ENCODE measurements around the gene LRRC4C.

LRRC4C gene

DNA sequence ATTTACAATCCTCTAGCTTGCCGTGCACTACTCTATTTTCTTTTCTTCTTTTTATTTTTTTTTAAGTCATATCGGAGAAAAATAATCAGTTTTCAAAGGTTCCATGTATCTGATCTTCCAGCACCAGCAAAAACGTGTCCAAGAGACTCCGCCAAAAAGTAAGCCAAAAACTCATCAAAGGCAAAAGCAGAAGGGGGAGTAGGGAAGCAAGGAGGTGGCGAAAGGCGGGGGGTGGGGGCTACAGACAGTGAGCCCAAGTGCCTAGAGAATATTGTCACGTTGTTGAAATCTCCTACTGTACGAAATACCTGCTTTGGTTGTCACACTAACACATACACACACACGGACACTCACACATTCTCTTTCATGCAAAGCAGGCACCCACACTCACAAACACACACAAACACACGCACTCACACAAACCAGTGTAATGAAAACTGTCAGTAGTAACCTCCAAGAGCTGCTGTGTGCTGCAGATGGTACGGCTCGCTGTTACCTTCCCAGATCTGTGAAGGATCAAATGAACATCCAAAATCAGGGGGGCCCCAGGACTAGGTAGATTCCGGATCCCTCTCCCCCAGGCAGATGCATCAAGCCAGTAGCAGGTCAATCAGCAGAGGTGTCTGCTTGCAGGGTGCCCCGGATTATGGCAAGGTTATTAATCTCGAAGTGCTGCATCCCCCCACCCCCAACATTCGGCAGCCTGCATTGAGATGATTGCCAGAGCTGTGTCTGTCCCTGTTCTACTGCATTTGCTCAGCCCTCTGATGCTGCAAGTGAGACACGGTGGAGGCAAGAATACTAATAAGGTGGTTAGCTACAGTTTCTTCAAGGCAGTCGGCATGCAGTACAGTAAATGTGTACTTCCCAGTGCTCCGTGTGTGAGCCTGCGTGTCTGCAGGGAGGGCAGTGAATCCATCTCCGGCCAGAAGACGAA lies at the start of gene LRRC4C:
Gene LRRC4C, minus strand, starts transcription at position 188 of the 937 bp plus-strand sequence.
- Histone ChIP-seq H3K27ac (ENCODE audit: low read depth, low read length) (no peak within 1 kb of the TSS), H3K27me3 (ENCODE audit: control insufficient read depth, insufficient read depth, low read length) (peaks cover 6% of the 10 kb centered on the region), H3K36me3 (ENCODE audit: control insufficient read depth, insufficient read depth, low read length) (no peaks in the 10 kb centered on the region), H3K4me1 (ENCODE audit: control insufficient read depth, insufficient read depth, low read length) (no peaks in the 10 kb centered on the region), H3K9ac (ENCODE audit: low read length) (no peak within 1 kb of the TSS), H3K4me3 (ENCODE audit: low read length) (no peak within 1 kb of the TSS)

DNA sequence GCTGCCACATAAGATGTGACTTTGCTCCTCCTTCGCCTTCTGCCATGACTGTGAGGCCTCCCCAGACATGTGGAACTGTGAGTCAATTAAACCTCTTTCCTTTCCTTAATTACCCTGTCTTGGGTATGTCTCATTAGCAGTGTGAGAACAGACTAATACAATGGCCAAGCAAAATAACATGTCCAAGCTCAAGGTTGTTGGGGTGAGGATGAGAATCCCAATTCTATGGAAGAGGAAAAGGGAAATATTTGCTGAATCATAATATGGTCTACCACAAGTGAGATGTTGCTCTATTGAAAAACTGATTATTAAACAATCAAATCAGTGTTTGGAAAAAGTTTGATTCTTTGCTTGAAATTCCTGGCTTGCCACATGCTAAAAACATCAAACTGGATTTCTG lies 48.7 kb upstream of the LRRC4C start:
- H3K4me3 ChIP-seq (ENCODE audit: low read length): no peak overlapping the region
- no peaks in the 10 kb centered on the region for H3K4me1 ChIP-seq (ENCODE audit: control insufficient read depth, insufficient read depth, low read length)
- H3K27me3 ChIP-seq (ENCODE audit: control insufficient read depth, insufficient read depth, low read length): no peaks in the 10 kb centered on the region
- H3K36me3 ChIP-seq (ENCODE audit: control insufficient read depth, insufficient read depth, low read length): no peaks in the 10 kb centered on the region
- no peak overlapping the region for H3K27ac ChIP-seq (ENCODE audit: low read depth, low read length)
- H3K9ac ChIP-seq (ENCODE audit: low read length): no peak overlapping the region

DNA sequence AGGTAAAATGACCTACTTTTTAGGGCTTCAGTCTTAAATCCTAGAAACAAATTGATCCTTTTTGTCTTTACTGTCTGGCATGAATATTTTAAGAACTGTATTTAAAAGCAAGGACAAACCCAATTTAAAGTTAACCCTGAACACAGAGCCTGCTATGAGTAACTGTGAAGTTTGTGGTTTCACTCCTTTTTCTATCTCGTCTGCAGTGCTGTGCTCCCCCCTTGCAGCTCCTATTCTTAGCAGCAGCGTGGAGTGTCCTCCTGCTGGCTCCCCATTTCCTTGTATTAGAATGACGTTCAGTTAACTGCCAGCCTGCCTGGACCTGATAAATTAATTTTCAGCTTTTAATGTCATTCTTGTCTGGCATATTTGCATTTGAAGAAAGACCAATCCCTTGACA lies 40.0 kb upstream of the LRRC4C start:
- Histone ChIP-seq H3K9ac (ENCODE audit: low read length) (no peak overlapping the region), H3K4me1 (ENCODE audit: control insufficient read depth, insufficient read depth, low read length) (no peaks in the 10 kb centered on the region), H3K27ac (ENCODE audit: low read depth, low read length) (no peak overlapping the region), H3K36me3 (ENCODE audit: control insufficient read depth, insufficient read depth, low read length) (no peaks in the 10 kb centered on the region), H3K4me3 (ENCODE audit: low read length) (no peak overlapping the region), H3K27me3 (ENCODE audit: control insufficient read depth, insufficient read depth, low read length) (no peaks in the 10 kb centered on the region)

DNA sequence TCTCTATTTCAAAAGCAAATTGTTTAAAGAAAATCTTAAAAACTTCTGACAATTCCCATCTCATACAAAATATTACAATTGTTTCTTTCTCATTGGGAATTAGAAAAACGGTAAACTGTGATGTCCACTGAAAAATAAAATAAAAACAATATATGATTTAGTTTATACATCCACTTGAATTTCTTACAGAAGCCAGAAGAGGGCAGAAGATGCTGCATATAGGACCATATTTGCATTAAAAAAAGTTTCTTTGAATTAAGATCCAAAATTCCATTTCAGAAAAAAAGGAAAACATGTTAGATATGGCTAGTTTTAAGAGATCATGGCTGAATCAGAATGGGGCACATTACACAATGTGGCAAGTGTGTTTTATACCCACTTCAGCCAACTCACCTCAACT lies 39.3 kb upstream of the LRRC4C start:
- H3K9ac ChIP-seq (ENCODE audit: low read length): no peak overlapping the region
- H3K4me1 ChIP-seq (ENCODE audit: control insufficient read depth, insufficient read depth, low read length): no peaks in the 10 kb centered on the region
- no peaks in the 10 kb centered on the region for H3K27me3 ChIP-seq (ENCODE audit: control insufficient read depth, insufficient read depth, low read length)

DNA sequence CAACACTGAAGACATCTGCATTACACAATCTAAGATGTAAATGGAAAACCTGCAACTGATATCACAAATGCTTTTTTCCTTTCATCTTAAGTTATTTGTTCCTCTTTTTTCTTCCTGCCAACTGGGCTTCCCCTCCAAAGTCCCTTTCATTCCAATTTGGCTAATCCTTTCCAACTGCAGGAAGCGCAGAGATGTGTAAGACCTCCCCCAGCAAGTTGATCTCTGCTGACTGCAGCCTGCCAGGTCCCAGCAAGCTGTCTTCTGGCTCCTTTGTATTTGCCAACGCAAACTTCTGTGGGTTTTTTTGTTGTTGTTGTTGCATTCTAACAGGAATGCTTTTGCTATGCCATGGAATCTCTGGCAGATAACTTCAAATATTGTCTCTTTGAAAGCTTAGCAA lies 38.5 kb upstream of the LRRC4C start:
- Histone ChIP-seq H3K27ac (ENCODE audit: low read depth, low read length) (no peak overlapping the region), H3K9ac (ENCODE audit: low read length) (no peak overlapping the region), H3K27me3 (ENCODE audit: control insufficient read depth, insufficient read depth, low read length) (no peaks in the 10 kb centered on the region), H3K4me3 (ENCODE audit: low read length) (no peak overlapping the region), H3K4me1 (ENCODE audit: control insufficient read depth, insufficient read depth, low read length) (no peaks in the 10 kb centered on the region), H3K36me3 (ENCODE audit: control insufficient read depth, insufficient read depth, low read length) (no peaks in the 10 kb centered on the region)

More for the DNA sequence above, 39.3 kb upstream of the LRRC4C start:
- Histone ChIP-seq H3K27ac (ENCODE audit: low read depth, low read length) (no peak overlapping the region), H3K36me3 (ENCODE audit: control insufficient read depth, insufficient read depth, low read length) (no peaks in the 10 kb centered on the region), H3K4me3 (ENCODE audit: low read length) (no peak overlapping the region)

DNA sequence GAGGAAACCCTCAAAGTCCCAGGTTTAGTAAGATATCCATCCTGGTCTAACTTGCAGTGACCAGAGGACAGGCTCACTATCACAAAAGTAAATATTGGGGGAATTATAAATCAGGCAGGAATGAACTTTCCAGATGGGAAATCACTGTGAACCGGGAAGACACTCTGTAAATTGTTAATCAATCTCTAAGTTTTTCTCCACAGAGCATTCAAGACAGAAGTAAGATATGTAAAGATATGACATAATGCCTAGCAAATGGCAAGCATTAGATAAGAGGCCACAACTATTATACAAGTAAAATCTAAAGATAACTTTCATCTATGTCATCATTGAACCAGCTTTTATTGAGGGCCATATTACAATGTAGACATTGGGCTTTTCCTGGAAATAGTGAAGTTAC lies 35.3 kb upstream of the LRRC4C start:
- Histone ChIP-seq H3K4me1 (ENCODE audit: control insufficient read depth, insufficient read depth, low read length) (no peaks in the 10 kb centered on the region), H3K9ac (ENCODE audit: low read length) (no peak overlapping the region), H3K27me3 (ENCODE audit: control insufficient read depth, insufficient read depth, low read length) (no peaks in the 10 kb centered on the region), H3K36me3 (ENCODE audit: control insufficient read depth, insufficient read depth, low read length) (no peaks in the 10 kb centered on the region), H3K27ac (ENCODE audit: low read depth, low read length) (no peak overlapping the region), H3K4me3 (ENCODE audit: low read length) (no peak overlapping the region)

DNA sequence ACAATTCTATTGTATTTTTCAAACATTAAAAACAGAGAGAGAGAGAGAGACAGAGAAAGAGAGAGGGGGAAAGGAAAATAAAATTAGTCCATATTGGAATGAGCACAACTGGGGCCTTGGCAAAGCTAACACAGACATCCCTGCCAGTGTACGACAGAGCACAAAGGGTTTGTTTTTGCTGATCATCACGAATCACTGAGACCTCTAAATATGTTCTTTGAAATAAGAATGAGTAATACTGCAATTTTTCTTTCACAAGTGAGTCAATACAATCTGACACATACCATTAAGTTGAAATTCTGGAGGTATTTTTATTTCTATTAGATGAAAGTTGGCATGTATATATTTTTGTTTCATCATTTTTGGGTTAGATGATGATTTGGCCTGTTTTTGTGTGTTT lies 27.0 kb upstream of the LRRC4C start:
- H3K4me1 ChIP-seq (ENCODE audit: control insufficient read depth, insufficient read depth, low read length): no peaks in the 10 kb centered on the region
- H3K36me3 ChIP-seq (ENCODE audit: control insufficient read depth, insufficient read depth, low read length): no peaks in the 10 kb centered on the region
- no peaks in the 10 kb centered on the region for H3K27me3 ChIP-seq (ENCODE audit: control insufficient read depth, insufficient read depth, low read length)
- no peak overlapping the region for H3K27ac ChIP-seq (ENCODE audit: low read depth, low read length)
- H3K9ac ChIP-seq (ENCODE audit: low read length): no peak overlapping the region
- no peak overlapping the region for H3K4me3 ChIP-seq (ENCODE audit: low read length)

DNA sequence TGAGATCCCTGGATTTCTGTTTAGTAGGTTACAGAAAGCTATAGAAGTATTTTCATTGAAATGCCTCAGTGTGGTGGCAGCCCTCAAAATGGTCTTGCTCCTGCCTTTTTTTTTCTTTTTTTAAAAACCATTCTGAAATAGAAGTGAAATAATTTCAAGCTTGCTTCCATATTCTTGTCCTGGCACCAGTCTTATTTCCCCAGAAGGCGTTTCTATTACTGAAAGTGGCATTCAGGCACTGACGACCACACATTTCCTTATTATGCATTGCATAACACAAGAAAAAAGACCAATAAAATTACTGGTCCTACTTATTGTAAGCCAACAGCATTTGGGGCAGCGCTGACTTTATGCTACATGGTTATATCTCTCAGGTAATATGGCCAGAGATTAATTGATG lies 24.5 kb upstream of the LRRC4C start:
- Histone ChIP-seq H3K4me3 (ENCODE audit: low read length) (no peak overlapping the region), H3K4me1 (ENCODE audit: control insufficient read depth, insufficient read depth, low read length) (no peaks in the 10 kb centered on the region), H3K9ac (ENCODE audit: low read length) (no peak overlapping the region), H3K27me3 (ENCODE audit: control insufficient read depth, insufficient read depth, low read length) (no peaks in the 10 kb centered on the region), H3K36me3 (ENCODE audit: control insufficient read depth, insufficient read depth, low read length) (no peaks in the 10 kb centered on the region), H3K27ac (ENCODE audit: low read depth, low read length) (no peak overlapping the region)

DNA sequence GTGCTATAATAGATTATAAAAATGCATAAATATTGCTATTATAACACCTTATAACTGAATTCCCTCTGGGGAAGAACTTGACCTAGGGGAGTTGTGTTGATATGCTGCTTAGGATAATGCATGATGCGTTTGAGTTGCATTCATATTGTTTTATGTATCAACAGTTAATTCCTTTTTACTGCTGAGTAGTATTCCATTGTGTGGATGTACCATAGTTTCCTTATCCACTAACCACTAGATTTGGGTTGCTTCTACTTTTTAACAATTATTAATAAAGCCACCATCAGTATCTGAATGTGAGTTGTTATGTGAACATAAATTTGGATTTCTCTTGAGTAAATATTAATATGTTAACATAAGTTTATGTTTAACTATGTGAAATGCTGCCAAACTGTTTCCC lies 19.7 kb upstream of the LRRC4C start:
- no peak overlapping the region for H3K27ac ChIP-seq (ENCODE audit: low read depth, low read length)
- H3K36me3 ChIP-seq (ENCODE audit: control insufficient read depth, insufficient read depth, low read length): no peaks in the 10 kb centered on the region
- no peaks in the 10 kb centered on the region for H3K4me1 ChIP-seq (ENCODE audit: control insufficient read depth, insufficient read depth, low read length)
- no peaks in the 10 kb centered on the region for H3K27me3 ChIP-seq (ENCODE audit: control insufficient read depth, insufficient read depth, low read length)
- no peak overlapping the region for H3K4me3 ChIP-seq (ENCODE audit: low read length)
- no peak overlapping the region for H3K9ac ChIP-seq (ENCODE audit: low read length)

DNA sequence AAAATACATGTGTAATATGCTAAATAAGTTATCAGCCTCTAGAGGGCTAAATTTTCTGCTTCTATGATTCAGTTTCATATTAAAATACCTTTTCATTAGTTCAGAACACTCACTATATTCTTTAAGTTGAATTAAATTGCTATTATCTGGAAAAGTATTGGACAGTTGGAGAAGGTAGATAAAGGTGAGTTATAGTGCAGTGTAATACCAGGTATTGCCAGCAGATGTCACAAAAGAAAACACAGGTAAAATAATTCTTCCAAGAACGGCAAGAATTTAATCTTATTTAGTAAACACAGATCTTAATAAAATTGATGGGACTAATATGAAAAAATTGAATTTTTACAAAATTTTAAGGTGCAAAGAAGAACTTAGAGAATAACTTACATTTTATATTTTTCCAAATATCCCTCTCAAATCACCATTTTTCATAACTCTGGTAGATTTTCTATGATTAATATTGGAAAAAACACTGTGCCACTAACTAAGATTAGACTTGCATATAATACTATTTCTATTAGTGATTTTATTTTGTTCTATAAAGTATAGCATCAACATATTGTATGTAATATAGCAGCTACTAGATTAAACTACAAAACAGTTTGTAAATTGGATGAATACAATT lies 1.7 kb upstream of the LRRC4C start:
- H3K27me3 ChIP-seq (ENCODE audit: control insufficient read depth, insufficient read depth, low read length): peaks cover 6% of the 10 kb centered on the region
- H3K4me1 ChIP-seq (ENCODE audit: control insufficient read depth, insufficient read depth, low read length): no peaks in the 10 kb centered on the region

DNA sequence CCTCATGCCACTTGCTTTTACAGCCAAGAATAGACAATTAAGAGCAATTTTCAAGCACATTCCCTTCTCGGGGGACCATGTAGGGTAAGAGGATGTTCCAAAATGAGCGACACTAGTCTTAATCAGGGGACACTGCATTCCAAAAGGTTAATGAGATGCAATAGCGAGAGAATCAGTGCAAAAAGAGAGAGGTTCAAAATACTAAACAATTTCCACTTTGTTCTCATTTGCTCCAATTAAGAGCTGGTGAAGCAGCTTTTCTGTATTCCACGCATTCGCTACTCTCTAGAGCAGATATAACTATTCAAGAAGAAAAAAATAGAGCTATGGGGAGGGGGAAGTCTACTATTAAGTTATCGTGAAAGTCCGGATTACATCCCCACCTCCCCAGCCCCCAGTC lies 811 bp downstream of the LRRC4C start:
- Histone ChIP-seq H3K4me1 (ENCODE audit: control insufficient read depth, insufficient read depth, low read length) (no peaks in the 10 kb centered on the region), H3K36me3 (ENCODE audit: control insufficient read depth, insufficient read depth, low read length) (no peaks in the 10 kb centered on the region), H3K4me3 (ENCODE audit: low read length) (no peak overlapping the region), H3K9ac (ENCODE audit: low read length) (no peak overlapping the region), H3K27me3 (ENCODE audit: control insufficient read depth, insufficient read depth, low read length) (peaks cover 6% of the 10 kb centered on the region), H3K27ac (ENCODE audit: low read depth, low read length) (no peak overlapping the region)

More for the DNA sequence above, 1.7 kb upstream of the LRRC4C start:
- H3K4me3 ChIP-seq (ENCODE audit: low read length): no peak overlapping the region
- no peak overlapping the region for H3K9ac ChIP-seq (ENCODE audit: low read length)
- H3K27ac ChIP-seq (ENCODE audit: low read depth, low read length): no peak overlapping the region
- H3K36me3 ChIP-seq (ENCODE audit: control insufficient read depth, insufficient read depth, low read length): no peaks in the 10 kb centered on the region

DNA sequence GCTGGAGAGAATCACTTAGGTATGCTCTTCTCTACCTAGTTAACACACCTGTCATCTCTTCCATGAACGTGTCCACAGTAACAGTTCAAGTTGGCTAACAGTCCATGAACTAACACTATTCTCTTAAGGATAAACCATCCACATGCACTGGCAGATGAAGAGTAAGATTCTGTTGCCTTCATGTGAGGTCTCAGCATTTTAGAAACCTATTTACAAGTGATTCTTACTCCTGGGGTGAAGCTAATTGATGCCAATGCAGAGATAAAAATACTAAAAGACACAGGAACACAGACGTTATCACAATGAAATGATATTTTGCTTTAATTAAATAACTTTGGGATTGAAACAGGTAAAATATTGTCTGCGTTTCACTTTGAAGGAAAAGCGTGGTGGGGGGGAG lies 1.3 kb downstream of the LRRC4C start:
- H3K4me3 ChIP-seq (ENCODE audit: low read length): no peak overlapping the region
- H3K27me3 ChIP-seq (ENCODE audit: control insufficient read depth, insufficient read depth, low read length): peaks cover 6% of the 10 kb centered on the region
- no peaks in the 10 kb centered on the region for H3K4me1 ChIP-seq (ENCODE audit: control insufficient read depth, insufficient read depth, low read length)
- no peak overlapping the region for H3K9ac ChIP-seq (ENCODE audit: low read length)
- no peak overlapping the region for H3K27ac ChIP-seq (ENCODE audit: low read depth, low read length)
- H3K36me3 ChIP-seq (ENCODE audit: control insufficient read depth, insufficient read depth, low read length): no peaks in the 10 kb centered on the region
